PC-9 (cell line): ENCODE results near the gene USH1G. TPM values are rescaled to one million over a fixed set of nuclear protein-coding genes. Genes with fewer than 3 reads are reported as not detected.

Experiments
- BruUV-seq: library from RNA; stranded (reverse); fragments of 400-500 nt; replicated peaks from 2 replicates; lab custom pipeline; 2021; lab: Mats Ljungman, UMichigan
- CTCF ChIA-PET: fragments of 300-600 bp; sonication (Branson Sonifier 250); formaldehyde crosslinking; loops from one replicate; lab custom pipeline; 2022; ENCODE audit warnings: antibody characterized with exemption; lab: Charles Lee
- POLR2A ChIA-PET: fragments of 300-600 bp; sonication (Branson Sonifier 250); formaldehyde crosslinking; loops from one replicate; lab custom pipeline; 2022; ENCODE audit warnings: antibody characterized with exemption; ENCODE audit not compliant: unreplicated experiment; lab: Charles Lee
- DNase-seq, 2 experiments: peaks; one replicate each; pipeline versions ENCODE4 v3.0.0 to v3.0.0-alpha.2; 2015 to 2022; ENCODE audit warnings: mixed read lengths in 1 of 2
- H2AFZ ChIP-seq: fragments of 200-600 bp; sonication (generic); 2 replicates; pipeline ENCODE4 v1.8.1; 2017; ENCODE audit warnings: antibody characterized with exemption
- H3F3A ChIP-seq: fragments of 200-600 bp; sonication (generic); 2 replicates; pipeline ENCODE4 v1.8.1; 2017; ENCODE audit warnings: antibody characterized with exemption, mild to moderate bottlenecking, low read depth; ENCODE audit not compliant: insufficient read depth
- H3K27ac ChIP-seq: fragments of 200-600 bp; sonication (generic); 2 replicates; pipeline ENCODE4 v1.6.1; 2016; ENCODE audit warnings: mixed run types
- H3K27me3 ChIP-seq: fragments of 200-600 bp; sonication (generic); 2 replicates; pipeline ENCODE4 v1.6.1; 2016; ENCODE audit warnings: low read depth, mixed run types; ENCODE audit not compliant: insufficient read depth
- H3K36me3 ChIP-seq: fragments of 200-600 bp; sonication (generic); 2 replicates; pipeline ENCODE4 v1.6.1; 2016; ENCODE audit warnings: low read depth, mixed run types
- H3K4me1 ChIP-seq: fragments of 200-600 bp; sonication (generic); replicated peaks from 2 replicates; pipeline ENCODE4 v1.6.1; 2016; ENCODE audit warnings: mixed run types; ENCODE audit not compliant: insufficient read depth
- H3K4me2 ChIP-seq: fragments of 200-600 bp; sonication (generic); 2 replicates; pipeline ENCODE4 v1.6.1; 2017; ENCODE audit warnings: mixed run types
- H3K4me3 ChIP-seq: fragments of 200-600 bp; sonication (generic); 2 replicates; pipeline ENCODE4 v1.6.1; 2016; ENCODE audit warnings: mixed run types
- H3K79me2 ChIP-seq: fragments of 200-600 bp; sonication (generic); 2 replicates; pipeline ENCODE4 v1.6.1; 2017; ENCODE audit warnings: low read depth, mixed run types
- H3K9me2 ChIP-seq: fragments of 200-600 bp; sonication (generic); 2 replicates; pipeline ENCODE4 v1.8.1; 2017; ENCODE audit warnings: mild to moderate bottlenecking; ENCODE audit not compliant: insufficient read depth
- H3K9me3 ChIP-seq: fragments of 200-600 bp; sonication (generic); 2 replicates; pipeline ENCODE4 v1.8.1; 2016; ENCODE audit warnings: low read depth; ENCODE audit not compliant: insufficient read depth
- H4K20me1 ChIP-seq: fragments of 200-600 bp; sonication (generic); 2 replicates; pipeline ENCODE4 v1.8.1; 2017; ENCODE audit not compliant: insufficient read depth
- EZH2 ChIP-seq: fragments of 200-600 bp; sonication (generic); IDR thresholded peaks from 2 replicates; pipeline ENCODE4 v1.8.0; 2017; ENCODE audit warnings: antibody characterized with exemption, low read depth
- intact Hi-C: fragments of 100-400 bp; cut with micrococcal nuclease; formaldehyde crosslinking; loops from one replicate; pipeline ENCODE4 v1.10.0; 2022; ENCODE audit not compliant: unreplicated experiment
- total RNA-seq: library from RNA; stranded (reverse); gene quantifications from 2 replicates; pipeline ENCODE4 v1.2.3, GENCODE V29; 2021
- TF ChIP-seq, protein P1 (sequence below): fragments of 200-600 bp; sonication (generic); conservative IDR thresholded peaks from 2 replicates; pipeline ENCODE4 v1.6.1; 2017; ENCODE audit warnings: mixed run types, antibody characterized with exemption, mild to moderate bottlenecking, moderate library complexity

USH1G gene
- total RNA-seq, 1 experiment from 2014 or later, result 0.22 TPM

DNA sequence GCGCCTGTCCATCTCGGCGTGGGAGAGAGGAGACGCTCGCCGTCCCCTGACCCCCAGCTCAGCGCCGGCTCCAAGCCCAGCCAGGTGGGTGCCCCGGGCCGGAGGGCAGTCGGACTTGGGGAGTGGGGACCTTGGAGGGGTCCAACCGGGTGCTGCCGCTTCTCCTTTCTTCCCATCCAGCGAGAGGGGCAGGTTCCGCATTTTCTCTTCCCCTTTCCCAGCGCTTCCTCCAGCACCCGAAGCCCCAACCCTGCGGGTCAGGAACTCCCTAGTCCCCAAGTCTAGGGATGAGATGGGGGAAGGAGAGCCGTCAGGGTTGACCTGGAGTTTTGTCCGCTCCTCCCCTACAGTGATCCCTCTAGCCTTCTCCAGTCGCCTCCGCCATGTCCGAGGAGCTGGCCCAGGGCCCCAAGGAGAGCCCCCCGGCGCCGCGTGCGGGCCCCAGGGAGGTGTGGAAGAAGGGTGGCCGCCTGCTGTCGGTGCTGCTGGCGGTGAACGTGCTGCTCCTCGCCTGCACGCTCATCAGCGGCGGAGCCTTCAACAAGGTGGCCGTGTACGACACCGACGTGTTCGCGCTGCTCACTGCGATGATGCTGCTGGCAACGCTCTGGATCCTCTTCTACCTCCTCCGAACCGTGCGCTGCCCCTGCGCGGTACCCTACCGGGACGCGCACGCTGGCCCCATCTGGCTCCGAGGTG lies 1.3 kb upstream of the USH1G start, which contains the start of gene OTOP2:
Gene OTOP2, plus strand, starts transcription at position 24 of the 699 bp plus-strand sequence. Its CDS starts 360 bp downstream, at position 384.
- peaks cover 34% of the 10 kb centered on the region for H3K27me3 ChIP-seq
- peak within 1 kb of the TSS; percentile 55; the same call in 1 of the 2 replicates for H3K4me3 ChIP-seq
- POLR2A ChIA-PET, result no interaction called here
- no TSS peak for BruUV-seq
- intact Hi-C loops, result no loop called here
- no peaks in the 10 kb centered on the region for H3K9me3 ChIP-seq
- H3K36me3 ChIP-seq, result no peaks in the 10 kb centered on the region
- TF ChIP-seq, protein P1, sequence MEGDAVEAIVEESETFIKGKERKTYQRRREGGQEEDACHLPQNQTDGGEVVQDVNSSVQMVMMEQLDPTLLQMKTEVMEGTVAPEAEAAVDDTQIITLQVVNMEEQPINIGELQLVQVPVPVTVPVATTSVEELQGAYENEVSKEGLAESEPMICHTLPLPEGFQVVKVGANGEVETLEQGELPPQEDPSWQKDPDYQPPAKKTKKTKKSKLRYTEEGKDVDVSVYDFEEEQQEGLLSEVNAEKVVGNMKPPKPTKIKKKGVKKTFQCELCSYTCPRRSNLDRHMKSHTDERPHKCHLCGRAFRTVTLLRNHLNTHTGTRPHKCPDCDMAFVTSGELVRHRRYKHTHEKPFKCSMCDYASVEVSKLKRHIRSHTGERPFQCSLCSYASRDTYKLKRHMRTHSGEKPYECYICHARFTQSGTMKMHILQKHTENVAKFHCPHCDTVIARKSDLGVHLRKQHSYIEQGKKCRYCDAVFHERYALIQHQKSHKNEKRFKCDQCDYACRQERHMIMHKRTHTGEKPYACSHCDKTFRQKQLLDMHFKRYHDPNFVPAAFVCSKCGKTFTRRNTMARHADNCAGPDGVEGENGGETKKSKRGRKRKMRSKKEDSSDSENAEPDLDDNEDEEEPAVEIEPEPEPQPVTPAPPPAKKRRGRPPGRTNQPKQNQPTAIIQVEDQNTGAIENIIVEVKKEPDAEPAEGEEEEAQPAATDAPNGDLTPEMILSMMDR, result no peak
- TF ChIP-seq EZH2, result no peak
- H3K27ac ChIP-seq, result no peak within 1 kb of the TSS
- DNase-seq, result no peak
- H3K9me2 ChIP-seq, result no peaks in the 10 kb centered on the region
- H3K4me1 ChIP-seq, result no peaks in the 10 kb centered on the region
- peak within 1 kb of the TSS; percentile 94 for H3K4me2 ChIP-seq
- peak within 1 kb of the TSS; percentile 91 for H2AFZ ChIP-seq
- CTCF ChIA-PET, result interaction anchor here (0.6 kb wide), 1 partner anchor 36 kb away, joined by 5 read pairs; no protein-coding TSS in a partner anchor
- no peaks in the 10 kb centered on the region for H4K20me1 ChIP-seq
- H3F3A ChIP-seq, result peaks cover 3% of the 10 kb centered on the region; the same call in 1 of the 2 replicates
- H3K79me2 ChIP-seq, result no peaks in the 10 kb centered on the region

DNA sequence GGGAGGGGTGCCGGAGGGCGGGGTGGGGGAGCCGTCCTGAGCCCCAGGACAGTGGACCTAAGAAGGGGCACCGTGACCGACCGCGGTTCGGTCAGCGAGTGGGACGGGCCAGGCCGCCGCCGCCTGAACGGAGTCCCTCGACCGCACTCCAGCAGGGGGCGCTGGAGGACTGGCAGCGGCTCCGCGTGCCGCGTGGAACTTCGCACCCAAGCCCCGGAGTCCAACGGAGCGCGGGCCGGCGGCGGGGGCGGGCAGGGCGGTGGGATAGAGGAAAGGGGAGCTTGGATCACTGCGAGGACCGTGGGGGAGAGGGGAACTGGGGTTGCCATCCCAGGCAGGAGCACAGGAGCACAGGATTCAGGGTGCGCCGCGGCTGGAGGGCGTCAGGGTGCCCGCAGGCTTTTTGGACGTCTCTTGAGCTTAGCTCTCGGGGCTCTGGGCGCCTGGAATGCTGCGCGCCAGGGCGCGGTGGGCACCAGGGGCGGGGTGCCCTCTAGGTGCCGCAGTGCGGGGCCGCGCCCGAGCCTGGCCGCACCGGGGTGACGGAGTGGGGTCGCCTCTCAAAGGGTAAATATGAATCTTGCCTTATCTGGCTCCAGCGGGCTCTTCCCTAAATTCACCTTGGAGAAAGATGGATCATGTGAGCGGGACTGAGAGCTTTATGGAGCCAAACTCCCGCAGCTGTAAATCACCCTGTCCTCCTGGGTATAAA lies 639 bp upstream of the USH1G start:
- Histone ChIP-seq H3K9me2 (no peaks in the 10 kb centered on the region), H3K4me1 (no peaks in the 10 kb centered on the region), H3K27me3 (peaks cover 34% of the 10 kb centered on the region), H3K4me2 (peak overlapping the region; percentile 94), H2AFZ (peak overlapping the region; percentile 91), H3K36me3 (no peaks in the 10 kb centered on the region), H4K20me1 (no peaks in the 10 kb centered on the region), H3K9me3 (no peaks in the 10 kb centered on the region), H3K4me3 (peak overlapping the region; percentile 55; the same call in 1 of the 2 replicates), H3K27ac (no peak overlapping the region), H3K79me2 (no peaks in the 10 kb centered on the region), H3F3A (no peaks in the 10 kb centered on the region)
- ChIA-PET POLR2A (interaction anchor here (0.8 kb wide), 1 partner anchor 29 kb away, joined by 4 read pairs; no protein-coding TSS in a partner anchor), CTCF (interaction anchor here (0.6 kb wide), 1 partner anchor 37 kb away, joined by 5 read pairs; no protein-coding TSS in a partner anchor)
- BruUV-seq, result no TSS peak
- TF ChIP-seq EZH2, result no peak
- TF ChIP-seq, protein P1, result peak; percentile 92
- peak in 1 of 2 experiments; percentile 56 for DNase-seq
- intact Hi-C loops, result loop anchor here (1.0 kb wide), 1 partner anchor 35 kb away; no protein-coding TSS in a partner anchor

DNA sequence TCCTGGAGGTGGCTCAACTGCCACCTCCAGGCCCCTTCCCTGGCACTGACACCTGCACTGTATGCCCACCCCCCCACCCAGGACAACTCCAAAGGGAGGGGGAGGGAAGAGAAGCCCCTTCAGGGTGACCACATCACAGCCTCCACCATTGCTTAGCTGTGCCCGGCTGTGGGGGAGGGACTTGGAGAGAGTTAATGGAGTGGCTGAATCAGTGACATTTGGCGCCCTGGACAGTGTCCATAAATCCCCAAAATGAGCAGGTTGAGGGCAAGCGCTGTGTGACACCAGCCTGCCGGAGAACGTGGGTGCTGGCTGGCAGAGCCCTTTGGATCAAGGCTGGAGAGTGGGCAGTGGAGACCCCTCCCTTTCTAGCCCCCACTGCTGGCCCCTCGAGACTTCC lies 883 bp downstream of the USH1G start:
- H3K9me2 ChIP-seq, result no peaks in the 10 kb centered on the region
- no peak for DNase-seq
- no peaks in the 10 kb centered on the region for H3K36me3 ChIP-seq
- H2AFZ ChIP-seq, result no peak overlapping the region
- H3K79me2 ChIP-seq, result no peaks in the 10 kb centered on the region
- H3K9me3 ChIP-seq, result no peaks in the 10 kb centered on the region
- TF ChIP-seq, protein P1, result no peak
- H4K20me1 ChIP-seq, result no peaks in the 10 kb centered on the region
- no peak overlapping the region for H3K27ac ChIP-seq
- intact Hi-C loops, result no loop called here
- POLR2A ChIA-PET, result no interaction called here
- no peaks in the 10 kb centered on the region for H3F3A ChIP-seq
- peaks cover 34% of the 10 kb centered on the region for H3K27me3 ChIP-seq
- BruUV-seq, result no TSS peak
- H3K4me1 ChIP-seq, result no peaks in the 10 kb centered on the region
- H3K4me3 ChIP-seq, result no peak overlapping the region
- CTCF ChIA-PET, result no interaction called here
- H3K4me2 ChIP-seq, result no peak overlapping the region
